ENCODE measurements around the gene CCDC198. TPM values are rescaled to one million over a fixed set of nuclear protein-coding genes. Genes with fewer than 3 reads are reported as not detected.

Gene CCDC198
- total RNA-seq, 2 donors from 2014 or later: not detected

GRCh38 chr14:57478050-57478449 is 15.6 kb downstream of the CCDC198 start:
- no peak for TF ChIP-seq CTCF (IDR thresholded peaks at IDR 0.05)
- no peaks in the 10 kb centered on the region for H3K36me3 ChIP-seq
- H3K4me1 ChIP-seq (ENCODE audit: control insufficient read depth in 1 of 2, low read depth in 2 of 2): no peaks in the 10 kb centered on the region
- no peaks in the 10 kb centered on the region for H3K9me3 ChIP-seq
- DNase-seq (ENCODE audit: low spot score): no peak
- ATAC-seq (ENCODE audit: insufficient number of reproducible peaks, low FRiP score, low read depth): no peak
- H3K4me3 ChIP-seq: no peak overlapping the region
- H3K27ac ChIP-seq: no peak overlapping the region
- H3K27me3 ChIP-seq (replicated peaks; ENCODE audit: insufficient read depth): no peaks in the 10 kb centered on the region

- H3K36me3 ChIP-seq: no peaks in the 10 kb centered on the region
- peaks cover 4% of the 10 kb centered on the region for H3K9me3 ChIP-seq
- H3K4me3 ChIP-seq: no peak overlapping the region
- DNase-seq (ENCODE audit: low spot score): no peak
- no peak for ATAC-seq (ENCODE audit: insufficient number of reproducible peaks, low FRiP score, low read depth)
- H3K4me1 ChIP-seq (ENCODE audit: control insufficient read depth in 1 of 2, low read depth in 2 of 2): no peaks in the 10 kb centered on the region
- H3K27me3 ChIP-seq (replicated peaks; ENCODE audit: insufficient read depth): no peaks in the 10 kb centered on the region
- no peak overlapping the region for H3K27ac ChIP-seq
- TF ChIP-seq CTCF (IDR thresholded peaks at IDR 0.05): no peak
Measured at GRCh38 chr14:57470909-57471308, 22.7 kb downstream of the CCDC198 start.

- Histone ChIP-seq H3K36me3 (no peaks in the 10 kb centered on the region), H3K4me3 (no peak overlapping the region), H3K27me3 (replicated peaks; ENCODE audit: insufficient read depth) (no peaks in the 10 kb centered on the region), H3K27ac (no peak overlapping the region), H3K9me3 (no peaks in the 10 kb centered on the region), H3K4me1 (ENCODE audit: control insufficient read depth in 1 of 2, low read depth in 2 of 2) (no peaks in the 10 kb centered on the region)
- TF ChIP-seq CTCF (IDR thresholded peaks at IDR 0.05): no peak
- ATAC-seq (ENCODE audit: insufficient number of reproducible peaks, low FRiP score, low read depth) (no peak), DNase-seq (ENCODE audit: low spot score) (no peak)
Measured at GRCh38 chr14:57464008-57464730, 29.5 kb downstream of the CCDC198 start.

GRCh38 chr14:57462551-57462950 is 31.1 kb downstream of the CCDC198 start:
- no peaks in the 10 kb centered on the region for H3K27me3 ChIP-seq (replicated peaks; ENCODE audit: insufficient read depth)
- no peaks in the 10 kb centered on the region for H3K9me3 ChIP-seq
- DNase-seq (ENCODE audit: low spot score) (no peak), ATAC-seq (ENCODE audit: insufficient number of reproducible peaks, low FRiP score, low read depth) (no peak)
- no peak overlapping the region for H3K27ac ChIP-seq
- no peaks in the 10 kb centered on the region for H3K36me3 ChIP-seq
- no peak overlapping the region for H3K4me3 ChIP-seq
- H3K4me1 ChIP-seq (ENCODE audit: control insufficient read depth in 1 of 2, low read depth in 2 of 2): no peaks in the 10 kb centered on the region
- no peak for TF ChIP-seq CTCF (IDR thresholded peaks at IDR 0.05)

GRCh38 chr14:57461777-57462320 is 31.8 kb downstream of the CCDC198 start:
- TF ChIP-seq CTCF (IDR thresholded peaks at IDR 0.05): no peak
- Histone ChIP-seq H3K4me3 (no peak overlapping the region), H3K36me3 (no peaks in the 10 kb centered on the region), H3K4me1 (ENCODE audit: control insufficient read depth in 1 of 2, low read depth in 2 of 2) (no peaks in the 10 kb centered on the region), H3K27me3 (replicated peaks; ENCODE audit: insufficient read depth) (no peaks in the 10 kb centered on the region), H3K27ac (no peak overlapping the region), H3K9me3 (no peaks in the 10 kb centered on the region)
- no peak for ATAC-seq (ENCODE audit: insufficient number of reproducible peaks, low FRiP score, low read depth)
- DNase-seq (ENCODE audit: low spot score): no peak

All from thoracic aorta (tissue), 2 donors.